GM18498 (cell line): ENCODE data around the gene PODNL1.

Experiments used
- ATAC-seq: cut with Tn5 transposase; IDR thresholded peaks from one replicate; pipeline ENCODE4 v1.9.1; 2021; ENCODE audit warnings: mild to moderate bottlenecking, moderate library complexity; ENCODE audit not compliant: unreplicated experiment

Gene PODNL1

DNA sequence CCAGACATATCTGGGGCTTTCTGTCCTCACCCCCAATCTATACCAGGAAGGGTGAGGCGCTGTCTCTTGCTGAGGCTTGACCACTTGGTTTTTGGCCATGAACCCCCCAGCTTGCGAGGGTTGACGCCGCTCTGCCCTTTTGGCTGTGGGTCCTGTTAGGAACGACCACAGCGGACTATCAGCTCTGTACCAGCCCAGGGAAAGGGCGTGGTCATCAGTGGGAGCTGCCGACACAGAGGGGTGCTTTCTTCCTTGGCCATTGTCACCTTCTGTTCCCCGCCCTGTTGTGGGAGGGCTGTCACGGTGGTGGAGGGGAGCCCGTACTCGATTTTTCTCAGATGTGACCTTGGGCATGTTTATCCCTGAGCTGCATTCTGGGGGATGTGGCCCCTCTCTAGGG, 19.8 kb upstream of the PODNL1 start:
- ATAC-seq: no peak

DNA sequence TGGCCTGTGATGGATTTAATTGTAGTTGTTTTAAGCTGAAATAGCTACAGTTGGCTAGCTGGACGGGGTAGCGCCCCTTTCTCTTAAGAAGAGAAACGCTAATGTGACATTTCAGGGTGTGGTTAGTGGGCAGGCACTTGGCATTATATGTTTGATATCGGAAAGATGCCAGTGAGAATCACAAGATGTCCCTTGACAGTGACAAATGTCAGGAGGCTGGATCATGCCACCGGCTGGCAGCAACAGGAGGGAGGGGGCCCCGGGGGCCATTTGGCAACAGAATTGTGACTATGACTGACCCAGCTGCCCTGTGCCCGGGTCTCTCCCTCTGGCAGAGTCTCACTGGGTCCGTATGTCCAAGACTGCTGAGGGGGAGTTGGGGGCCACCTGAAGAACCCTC, 18.8 kb upstream of the PODNL1 start:
- ATAC-seq: no peak

DNA sequence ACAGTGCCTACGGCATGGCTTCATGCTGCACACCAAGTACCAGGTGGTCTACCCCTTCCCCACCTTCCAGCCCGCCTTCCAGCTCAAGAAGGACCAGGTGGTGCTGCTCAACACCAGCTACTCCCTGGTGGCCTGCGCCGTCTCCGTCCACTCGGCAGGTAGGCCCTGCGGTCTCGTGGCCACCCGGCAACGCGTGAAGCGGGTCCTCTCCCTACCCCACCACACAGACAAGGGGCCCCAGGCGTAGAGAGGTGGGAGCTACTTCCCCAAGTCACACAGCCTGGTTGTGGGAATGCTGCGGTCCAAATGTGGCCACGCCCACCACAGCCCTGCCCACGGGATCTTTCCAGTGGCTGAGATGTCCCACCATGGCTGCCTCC, 18.1 kb upstream of the PODNL1 start:
- no peak for ATAC-seq

GRCh38 chr19:13955662-13956364, 17.6 kb upstream of the PODNL1 start:
- ATAC-seq: no peak

DNA sequence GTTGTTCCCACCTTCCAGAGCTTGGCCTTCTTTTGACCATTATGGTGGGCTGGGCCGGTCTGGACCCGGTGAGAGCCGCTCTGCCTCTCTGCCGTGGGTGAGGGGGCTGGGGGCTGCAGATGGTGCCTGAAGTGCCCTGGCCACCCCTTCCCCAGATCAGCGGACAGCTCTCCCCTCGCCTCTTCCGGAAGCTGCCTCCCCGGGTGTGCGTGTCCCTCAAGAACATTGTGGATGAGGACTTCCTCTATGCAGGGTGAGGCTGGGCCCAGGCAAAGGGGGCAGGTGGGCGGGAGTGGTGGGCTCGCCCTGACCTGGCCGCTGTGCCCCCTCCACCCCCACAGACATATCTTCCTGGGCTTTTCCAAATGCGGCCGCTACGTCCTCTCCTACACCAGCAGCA, 16.0 kb upstream of the PODNL1 start:
- ATAC-seq: no peak

GRCh38 chr19:13952931-13953531, 14.8 kb upstream of the PODNL1 start:
- no peak for ATAC-seq

- peak; percentile 97 for ATAC-seq
These were observed 14.1 kb upstream of the PODNL1 start, which contains the start of gene DCAF15 for GRCh38 chr19:13952154-13952930. Gene DCAF15 (plus strand): TSS chr19:13952509. CDS start chr19:13952513, 4 bp downstream.

DNA sequence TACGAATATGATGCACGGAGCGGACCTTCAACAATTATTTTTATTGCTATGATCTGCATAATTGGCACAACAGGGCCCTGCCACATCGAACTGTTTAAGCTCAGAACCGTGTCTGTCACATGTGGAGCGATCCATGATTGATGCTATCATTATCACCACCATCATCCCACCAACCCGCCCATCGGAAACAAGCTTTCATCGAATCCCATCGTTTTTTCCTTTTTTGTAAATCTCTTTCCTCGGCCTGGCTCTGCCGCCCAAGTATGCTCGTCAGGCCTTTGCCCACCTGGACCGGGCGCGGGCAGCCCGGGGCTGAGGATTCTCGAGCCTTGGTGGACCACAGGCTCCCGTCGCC, 13.6 kb upstream of the PODNL1 start:
- ATAC-seq: peak; percentile 2

DNA sequence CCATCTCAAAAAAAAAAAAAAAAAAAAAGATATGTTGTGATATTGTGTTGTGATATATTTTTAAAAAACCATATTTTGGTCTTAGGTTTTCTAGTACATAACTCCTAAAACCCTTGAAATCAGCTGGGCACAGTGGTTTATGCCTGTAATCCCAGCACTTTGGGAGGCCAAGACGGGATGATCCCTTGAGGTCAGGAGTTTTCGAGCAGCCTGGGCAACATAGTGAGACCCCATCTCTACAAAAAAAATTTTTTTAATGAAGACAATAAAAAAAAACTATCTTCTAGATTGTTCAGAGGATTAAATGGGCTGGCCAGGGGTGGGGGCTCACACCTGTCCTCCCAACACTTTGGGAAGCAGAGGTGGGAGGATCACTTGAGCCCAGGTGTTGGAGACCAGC, 12.8 kb upstream of the PODNL1 start:
- no peak for ATAC-seq

- ATAC-seq: no peak
These were observed 8.2 kb upstream of the PODNL1 start for GRCh38 chr19:13946414-13946813.

GRCh38 chr19:13942023-13942684, 3.9 kb upstream of the PODNL1 start:
- no peak for ATAC-seq

DNA sequence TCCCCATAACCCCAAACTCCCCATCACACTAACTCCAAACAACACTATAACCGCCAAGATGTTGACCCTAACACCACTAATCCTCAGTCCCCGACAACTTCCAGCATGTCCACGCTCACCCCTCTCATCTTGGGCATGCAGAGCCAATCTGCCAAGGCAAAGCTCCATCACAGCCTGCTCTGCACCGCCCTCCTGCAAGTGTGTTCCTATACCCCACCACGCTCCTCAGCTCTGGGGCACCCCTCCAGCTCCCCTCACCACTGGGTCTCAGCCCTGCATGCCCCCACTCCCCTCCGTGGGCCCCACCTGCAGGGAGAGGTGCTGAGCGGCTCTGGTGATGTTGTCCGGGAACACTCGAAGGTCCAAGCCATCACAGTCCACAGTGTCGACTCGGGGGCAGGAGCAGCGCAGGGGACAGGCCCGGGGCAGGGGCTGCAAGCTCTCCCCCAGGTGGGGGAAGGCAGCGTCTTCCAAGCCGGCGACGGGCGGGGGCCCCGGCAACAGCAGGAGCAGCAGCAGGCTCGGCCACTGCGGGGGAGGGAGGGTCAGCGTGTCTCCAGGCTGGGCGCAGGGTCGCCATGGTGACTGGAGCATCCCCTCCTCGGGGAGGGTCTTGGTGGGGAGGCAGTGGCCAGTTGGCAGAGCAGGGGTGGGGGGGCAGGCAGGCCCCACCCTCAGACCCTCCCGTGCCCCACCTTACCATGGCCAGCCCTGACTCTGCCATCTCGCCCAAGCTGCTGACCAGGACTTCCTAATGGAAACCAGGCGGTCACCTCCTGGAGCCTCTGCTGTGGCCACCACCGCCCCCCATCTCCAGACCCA, 527 bp downstream of the PODNL1 start:
- no peak for ATAC-seq

DNA sequence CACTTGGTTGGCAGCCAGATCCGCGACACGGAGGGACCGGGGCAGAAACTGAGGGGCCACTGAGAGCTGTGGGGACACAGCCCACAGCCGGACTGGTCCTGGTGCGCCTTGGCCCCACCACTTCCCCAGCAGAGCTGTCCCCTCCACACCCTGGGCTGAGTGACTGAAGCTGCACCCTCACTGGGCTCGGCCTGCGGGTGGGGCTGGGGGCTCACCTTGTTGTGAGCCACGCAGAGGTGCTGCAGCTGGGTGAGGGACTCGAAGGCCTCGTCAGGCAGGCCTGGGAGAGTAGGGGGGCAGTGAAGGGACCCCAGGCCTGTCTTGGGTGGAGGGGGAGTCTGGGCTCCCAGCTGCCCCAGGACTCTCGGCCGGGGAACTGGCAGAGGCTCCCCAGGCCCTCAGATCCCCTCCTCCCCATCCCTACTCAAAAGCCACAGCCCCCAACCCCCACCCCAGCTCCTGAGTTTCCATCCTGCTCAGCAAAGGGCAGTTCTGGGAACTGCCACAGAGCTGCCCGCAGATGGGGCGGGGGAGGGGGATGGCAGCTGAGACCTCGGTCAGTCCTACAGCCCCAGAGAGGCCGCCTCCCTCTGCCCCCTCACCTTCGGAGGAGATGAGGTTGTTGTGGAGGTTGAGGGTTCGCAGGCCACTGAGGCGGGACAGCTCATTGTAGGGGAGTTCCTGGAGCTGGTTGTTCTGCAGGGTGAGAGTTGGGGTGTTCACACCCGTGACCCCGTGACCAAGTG, 2.3 kb downstream of the PODNL1 start:
- ATAC-seq: no peak

- no peak for ATAC-seq
These were observed 3.5 kb downstream of the PODNL1 start for GRCh38 chr19:13934785-13935109.

DNA sequence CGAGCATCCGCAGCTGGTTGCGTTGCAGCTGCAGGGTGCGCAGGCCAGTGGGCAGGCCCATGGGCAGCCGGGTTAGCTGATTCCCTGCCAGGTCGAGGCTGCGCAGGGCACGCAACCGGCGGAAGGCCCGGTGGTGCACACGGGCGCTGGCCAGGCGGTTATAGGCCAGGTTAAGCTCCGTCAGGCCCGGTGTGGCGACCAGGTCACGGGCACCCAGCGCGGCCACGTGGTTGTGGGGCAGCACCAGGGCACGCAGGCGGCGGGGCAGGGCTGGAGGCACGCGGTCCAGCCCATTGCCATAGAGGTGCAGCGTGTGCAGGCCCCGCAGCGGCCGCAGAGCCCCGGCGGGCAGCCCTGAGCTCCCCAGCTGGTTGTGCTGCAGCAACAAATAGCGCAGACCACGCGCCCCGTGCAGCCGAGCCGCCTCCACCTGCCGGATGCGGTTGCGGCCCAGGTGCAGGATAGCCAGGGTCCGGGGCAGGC, 5.3 kb downstream of the PODNL1 start:
- no peak for ATAC-seq

- ATAC-seq: no peak
These were observed 6.0 kb downstream of the PODNL1 start for GRCh38 chr19:13932149-13932637.

DNA sequence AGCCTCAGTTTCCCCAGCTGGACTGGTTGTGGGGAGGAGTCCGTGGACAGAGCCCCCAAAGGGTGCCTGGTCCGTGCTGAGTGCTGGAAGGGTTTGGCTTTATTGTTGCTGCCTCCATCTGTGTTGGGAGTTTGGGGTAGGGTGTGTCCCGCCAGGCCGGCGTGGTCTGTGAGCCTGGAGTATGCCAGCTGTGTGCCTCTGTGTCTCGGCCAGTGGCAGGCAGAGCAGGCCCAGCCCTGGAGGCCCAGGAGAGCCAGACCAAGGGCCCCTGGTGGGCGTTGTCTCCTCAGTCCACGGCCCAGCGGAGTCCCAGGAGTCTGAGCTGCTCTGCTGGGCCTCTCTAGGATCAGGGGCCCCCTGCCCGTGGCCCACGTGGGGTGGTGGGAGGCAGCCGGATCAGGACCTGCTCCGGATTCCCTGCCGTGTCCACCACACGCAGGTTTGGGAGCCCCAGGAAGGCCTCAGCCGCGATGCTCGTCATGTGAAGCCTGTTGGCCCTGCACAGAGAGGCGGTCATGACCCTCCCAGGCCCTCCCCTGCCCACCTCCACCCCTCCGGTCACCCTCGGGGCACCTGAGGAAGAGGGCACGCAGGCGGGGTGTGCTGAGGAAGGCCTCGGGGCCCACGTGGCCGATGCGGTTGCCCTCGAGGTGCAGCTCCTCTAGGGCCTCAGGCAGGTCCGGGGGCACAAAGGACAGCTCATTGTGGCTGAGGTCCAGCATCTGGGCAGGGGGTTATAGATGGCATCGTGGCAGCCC, 6.6 kb downstream of the PODNL1 start:
- ATAC-seq: no peak

- no peak for ATAC-seq
These were observed 7.8 kb downstream of the PODNL1 start for GRCh38 chr19:13930402-13930801.

- no peak for ATAC-seq
These were observed 8.3 kb downstream of the PODNL1 start for GRCh38 chr19:13929956-13930355.
